Medulla oblongata (tissue), 1 donor: ENCODE results near the gene WTAP.
A peak's percentile ranks its signal among the peaks of the same experiment; 100 is the strongest.
"Not testable (repeated sequence)": the region's sequence is repeated elsewhere in the genome, so short reads cannot be mapped to it uniquely, and the experiment has no call there.

Source experiments
- DNase-seq: peaks from one replicate; pipeline ENCODE4 v3.0.0-alpha.2; 2015; ENCODE audit errors: extremely low spot score

Gene WTAP

DNA sequence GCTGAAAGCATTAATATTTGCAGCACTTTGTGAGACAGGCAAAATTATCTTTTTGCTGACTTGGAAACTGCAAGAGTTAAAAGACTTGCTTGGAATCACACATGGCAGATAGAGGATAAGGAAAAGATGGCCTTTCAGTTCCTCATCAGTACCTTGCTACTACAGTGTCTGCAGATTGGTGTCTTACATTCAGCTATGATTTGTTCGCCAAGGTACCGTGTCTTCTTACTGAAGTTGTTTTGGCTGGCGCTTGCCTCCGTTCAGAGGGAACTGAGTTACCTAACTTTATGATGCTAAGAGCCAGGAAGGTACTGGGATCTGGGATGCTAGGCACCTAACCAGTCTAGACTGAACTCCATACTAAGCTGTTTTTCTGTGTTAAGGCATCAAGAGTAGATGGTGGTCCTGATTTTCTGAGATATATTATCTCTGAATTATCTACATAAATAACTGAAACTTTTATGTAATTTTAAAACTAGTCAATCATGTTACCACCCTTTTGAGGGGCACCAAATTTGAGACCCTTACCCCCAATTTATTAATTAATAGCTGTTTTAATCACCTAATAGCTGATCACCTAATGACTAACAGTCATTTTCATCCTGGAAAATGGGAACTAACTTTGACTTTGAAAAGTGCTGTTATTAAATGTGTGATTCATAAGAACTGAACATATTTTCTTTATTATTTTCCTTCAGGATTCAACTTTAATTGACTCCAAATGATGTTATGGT is 2.5 kb downstream of the WTAP start:
- peak; percentile 24 for DNase-seq

DNA sequence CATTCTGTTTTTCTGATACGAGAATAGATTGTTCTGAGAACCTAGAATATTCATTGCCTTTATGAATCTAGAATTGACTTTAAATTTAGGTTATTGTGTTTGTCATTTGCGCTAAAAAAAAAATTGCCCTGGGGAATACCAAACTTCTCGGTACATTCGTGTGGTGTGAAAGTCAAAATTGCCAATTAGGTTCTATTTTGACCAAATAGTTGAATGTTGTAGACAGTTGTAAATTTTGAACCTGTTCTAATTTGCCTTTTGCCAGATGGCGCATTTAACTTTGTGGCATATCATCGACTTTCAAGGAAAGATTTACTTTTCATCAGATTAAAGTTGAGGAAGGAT is 3.0 kb downstream of the WTAP start:
- DNase-seq: no peak

DNA sequence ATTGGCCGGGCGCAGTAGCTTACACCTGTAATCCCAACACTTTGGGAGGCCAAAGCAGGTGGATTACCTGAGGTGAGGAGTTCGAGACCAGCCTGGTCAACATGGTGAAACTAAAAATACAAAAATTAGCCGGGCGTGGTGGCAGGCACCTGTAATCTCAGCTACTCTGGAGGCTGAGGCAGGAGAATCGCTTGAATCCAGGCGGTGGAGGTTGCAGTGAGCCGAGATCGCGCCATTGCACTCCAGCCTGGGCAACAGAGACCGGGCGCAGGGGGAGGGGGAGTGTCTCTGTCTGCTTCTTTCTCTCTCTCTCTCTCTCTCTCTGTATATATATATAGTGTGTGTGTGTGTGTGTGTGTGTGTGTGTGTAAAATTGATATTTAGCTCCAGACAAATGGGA is 5.2 kb downstream of the WTAP start:
- DNase-seq: not testable (repeated sequence)

GRCh38 chr6:159733395-159733794 is 6.1 kb downstream of the WTAP start:
- DNase-seq: not testable (repeated sequence)

GRCh38 chr6:159736908-159737307 is 9.6 kb downstream of the WTAP start:
- no peak for DNase-seq

DNA sequence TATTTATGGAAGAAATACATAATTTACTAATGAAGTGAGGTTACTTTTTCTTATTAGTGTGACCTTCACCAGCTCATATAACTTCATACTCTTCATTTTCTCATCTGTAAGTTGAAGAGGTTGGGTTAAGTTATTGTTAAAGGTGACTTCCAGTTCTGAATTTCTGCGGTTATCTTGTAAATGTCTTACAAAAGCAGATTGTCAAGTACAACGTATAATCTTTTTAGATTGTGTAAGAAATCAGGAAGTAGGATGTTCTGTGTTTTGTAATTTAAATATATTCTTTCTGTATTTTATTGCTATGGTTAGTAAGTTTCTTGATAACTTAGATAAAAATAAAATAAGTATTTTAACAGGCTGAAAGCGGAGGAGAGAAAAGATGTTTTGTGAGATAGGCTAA is 12.0 kb downstream of the WTAP start:
- no peak for DNase-seq

DNA sequence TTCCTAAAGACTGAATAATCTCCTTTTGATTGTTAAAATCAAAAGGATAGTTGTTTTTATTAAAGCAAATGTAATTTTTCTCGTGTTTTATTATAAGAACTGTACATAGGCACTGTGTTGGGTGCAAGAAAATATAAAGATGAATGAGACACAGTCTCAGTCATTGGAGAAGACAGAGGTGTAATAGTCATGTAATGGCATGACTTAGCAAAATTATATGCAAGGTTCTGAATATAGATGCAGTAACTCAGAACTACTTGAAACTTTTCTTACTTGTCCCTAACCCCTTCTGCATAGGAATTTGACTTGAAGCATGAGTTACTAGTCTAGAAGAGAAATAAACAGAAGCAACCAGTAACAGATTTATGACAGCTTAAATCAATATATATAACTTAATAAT is 14.9 kb downstream of the WTAP start:
- no peak for DNase-seq

DNA sequence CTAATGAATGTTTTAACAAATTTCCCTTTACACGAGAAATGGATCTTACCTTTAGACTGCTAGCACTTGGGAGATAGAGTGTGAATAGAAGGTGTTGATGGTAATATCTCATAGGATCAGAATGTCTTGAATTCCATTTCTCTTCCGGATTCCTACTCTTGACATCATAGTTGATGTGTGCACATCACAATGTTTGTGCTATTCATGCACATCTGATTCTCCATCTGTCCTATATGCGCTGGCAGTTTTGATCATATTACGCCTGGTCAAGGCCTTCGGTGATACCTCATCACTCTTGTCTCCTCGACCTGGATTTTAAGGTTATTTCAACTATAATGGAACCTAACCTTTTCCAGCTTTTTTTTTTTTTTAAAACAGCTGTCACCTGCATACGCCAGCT is 17.8 kb downstream of the WTAP start:
- DNase-seq: no peak

- no peak for DNase-seq
Observed at GRCh38 chr6:159746759-159747158, 19.5 kb downstream of the WTAP start.

- DNase-seq: not testable (repeated sequence)
Observed at GRCh38 chr6:159748127-159748526, 20.8 kb downstream of the WTAP start.

- no peak for DNase-seq
Observed at GRCh38 chr6:159751448-159751847, 24.1 kb downstream of the WTAP start.

DNA sequence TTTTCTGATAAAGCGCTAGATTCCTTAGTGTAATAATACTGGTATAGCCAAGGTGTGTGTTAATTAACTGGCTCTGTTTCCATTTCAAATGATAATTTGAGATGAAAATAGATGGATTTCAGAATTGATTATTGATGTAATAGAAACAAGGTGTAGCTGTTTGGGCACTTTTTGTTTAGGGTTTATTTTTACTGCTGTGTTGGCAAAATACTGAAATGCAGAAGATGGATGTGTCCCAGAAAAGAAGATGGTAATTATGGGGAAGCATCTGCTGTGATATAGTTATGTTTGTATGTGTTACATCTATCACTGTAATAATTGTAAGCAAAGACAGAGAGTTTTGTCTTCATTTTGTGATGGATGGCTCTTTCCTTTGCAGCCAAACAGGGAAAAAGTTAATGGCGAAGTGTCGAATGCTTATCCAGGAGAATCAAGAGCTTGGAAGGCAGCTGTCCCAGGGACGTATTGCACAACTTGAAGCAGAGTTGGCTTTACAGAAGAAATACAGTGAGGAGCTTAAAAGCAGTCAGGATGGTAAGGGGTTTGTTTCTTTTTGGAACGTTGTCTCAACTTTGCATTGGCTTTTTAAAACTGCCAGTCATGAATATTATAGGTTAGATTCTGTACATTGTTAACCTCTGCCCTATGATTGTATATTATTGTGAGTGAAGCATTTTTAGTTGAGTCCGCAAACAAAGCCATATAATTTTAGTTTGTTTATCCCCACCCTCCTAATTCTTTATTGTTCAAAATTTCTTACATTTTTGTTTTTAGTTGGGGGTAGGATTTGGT is 26.0 kb downstream of the WTAP start:
- DNase-seq: no peak

- no peak for DNase-seq
Observed at GRCh38 chr6:159754401-159754800, 27.1 kb downstream of the WTAP start.

DNA sequence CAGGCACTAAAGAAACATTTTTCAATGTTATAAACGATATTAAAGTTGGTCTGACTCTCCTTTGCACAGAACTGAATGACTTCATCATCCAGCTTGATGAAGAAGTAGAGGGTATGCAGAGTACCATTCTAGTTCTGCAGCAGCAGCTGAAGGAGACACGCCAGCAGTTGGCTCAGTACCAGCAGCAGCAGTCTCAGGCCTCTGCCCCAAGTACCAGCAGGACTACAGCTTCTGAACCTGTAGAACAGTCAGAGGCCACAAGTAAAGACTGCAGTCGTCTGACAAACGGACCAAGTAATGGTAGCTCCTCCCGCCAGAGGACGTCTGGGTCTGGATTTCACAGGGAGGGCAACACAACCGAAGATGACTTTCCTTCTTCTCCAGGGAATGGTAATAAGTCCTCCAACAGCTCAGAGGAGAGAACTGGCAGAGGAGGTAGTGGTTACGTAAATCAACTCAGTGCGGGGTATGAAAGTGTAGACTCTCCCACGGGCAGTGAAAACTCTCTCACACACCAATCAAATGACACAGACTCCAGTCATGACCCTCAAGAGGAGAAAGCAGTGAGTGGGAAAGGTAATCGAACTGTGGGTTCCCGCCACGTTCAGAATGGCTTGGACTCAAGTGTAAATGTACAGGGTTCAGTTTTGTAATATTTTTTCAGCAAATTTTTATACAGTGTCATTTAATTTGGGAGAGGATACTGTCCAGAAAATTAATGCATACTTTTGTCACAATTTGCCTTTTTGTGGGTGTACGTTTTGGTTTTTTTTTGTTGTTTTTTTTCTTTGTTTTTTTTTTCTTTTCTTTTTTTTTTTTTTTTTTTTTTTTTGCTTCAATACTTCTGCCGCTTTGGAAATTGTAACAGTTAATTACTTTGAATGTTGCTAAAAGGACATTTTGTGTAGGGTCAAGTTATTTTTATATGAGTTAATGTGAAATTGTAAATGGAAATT is 27.9 kb downstream of the WTAP start:
- DNase-seq: no peak

DNA sequence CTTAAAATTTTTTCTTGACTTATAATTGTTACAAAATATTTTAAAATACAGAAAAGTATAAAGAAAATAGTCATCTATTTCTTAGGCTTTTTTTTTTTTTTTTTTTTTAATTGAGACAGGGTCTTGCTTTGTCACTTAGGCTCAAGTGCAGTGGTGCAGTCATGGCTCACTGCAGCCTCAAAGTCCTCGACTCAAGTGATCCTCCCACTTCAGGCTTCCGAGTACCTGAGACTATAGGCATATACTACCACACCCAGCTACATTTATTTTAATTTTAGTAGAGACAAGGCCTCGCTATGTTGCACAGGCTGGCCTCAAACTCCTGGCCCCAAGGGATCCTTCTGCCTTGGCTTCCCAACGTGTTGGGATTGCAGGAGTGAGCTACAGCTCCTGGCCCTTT is 29.2 kb downstream of the WTAP start:
- no peak for DNase-seq

DNA sequence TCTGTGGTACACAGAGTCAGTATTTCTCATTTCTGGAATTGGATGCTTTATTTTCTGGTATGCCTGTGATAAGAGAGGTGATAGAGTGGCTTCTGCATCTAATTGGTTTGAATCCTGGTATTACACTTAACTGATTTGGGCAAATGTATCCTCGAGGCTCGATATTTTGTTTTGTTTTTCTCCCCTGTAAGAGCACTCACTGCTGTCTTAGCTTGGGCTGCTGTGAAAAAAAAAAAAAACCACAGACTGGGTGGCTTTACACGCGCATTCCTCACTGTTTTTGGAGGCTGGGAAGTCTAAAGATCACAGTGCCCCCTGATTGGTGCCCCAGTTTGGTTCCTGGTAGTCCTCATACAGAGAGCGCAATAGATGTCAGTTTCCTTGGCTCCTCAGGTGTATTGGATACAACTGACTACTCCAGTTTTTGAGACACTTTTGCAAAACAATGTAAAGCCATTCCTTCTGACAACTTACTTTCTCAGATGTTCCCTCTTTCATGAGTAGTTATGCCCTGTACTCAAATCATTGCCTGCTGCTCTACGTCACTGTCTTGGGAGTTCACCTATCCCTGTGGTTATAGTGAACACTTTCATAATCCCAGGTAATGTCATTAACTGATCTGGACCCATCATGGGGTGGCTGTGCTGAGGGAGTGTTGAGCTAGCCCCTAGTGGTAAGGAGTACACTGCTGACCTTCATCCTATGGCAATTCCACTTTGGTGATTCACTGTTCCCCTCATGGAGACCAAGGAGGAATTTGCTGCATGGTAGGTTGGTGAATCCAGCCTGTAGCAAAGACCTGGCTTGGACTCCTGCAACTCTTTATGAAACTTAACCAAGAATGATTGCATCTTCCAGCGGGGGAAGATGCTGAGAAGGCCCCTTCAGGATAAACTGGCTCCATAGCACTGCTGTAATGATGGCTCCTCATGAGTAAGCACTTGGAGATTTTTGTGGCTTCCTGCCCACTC is 31.0 kb downstream of the WTAP start:
- no peak for DNase-seq

GRCh38 chr6:159759645-159760044 is 32.3 kb downstream of the WTAP start:
- no peak for DNase-seq

- no peak for DNase-seq
Observed at GRCh38 chr6:159760602-159761057, 33.3 kb downstream of the WTAP start.

- peak; percentile 10 for DNase-seq
Observed at GRCh38 chr6:159761129-159761872, 34.0 kb downstream of the WTAP start.
